GM19239 (cell line): ENCODE measurements around the gene TUB.

Experiments
- DNase-seq: peaks from one replicate; pipeline ENCODE4 v3.0.0; 2011; ENCODE audit warnings: low spot score; ENCODE audit not compliant: insufficient read length
- FAIRE-seq: peaks from 2 replicates; lab custom pipeline; 2011; peaks lifted over from hg19 to GRCh38; lab: Jason Lieb, UNC

Gene TUB

GRCh38 chr11:8066911-8067455 is 14.0 kb upstream of the TUB start:
- DNase-seq (no peak), FAIRE-seq (no peak)

GRCh38 chr11:8067567-8067928 is 13.5 kb upstream of the TUB start:
- DNase-seq (no peak), FAIRE-seq (no peak)

- no peak for DNase-seq
- no peak for FAIRE-seq
These were observed 13.0 kb upstream of the TUB start for GRCh38 chr11:8067929-8068575.

GRCh38 chr11:8068605-8069221 is 12.3 kb upstream of the TUB start:
- FAIRE-seq (no peak), DNase-seq (no peak)

GRCh38 chr11:8069771-8070170 is 11.2 kb upstream of the TUB start:
- DNase-seq, result no peak
- no peak for FAIRE-seq

- no peak for DNase-seq
- no peak for FAIRE-seq
These were observed 10.4 kb upstream of the TUB start for GRCh38 chr11:8070417-8071115.

- no peak for DNase-seq
- FAIRE-seq, result no peak
These were observed 9.1 kb upstream of the TUB start for GRCh38 chr11:8071616-8072581.

GRCh38 chr11:8075119-8075726 is 5.8 kb upstream of the TUB start:
- FAIRE-seq (no peak), DNase-seq (no peak)

GRCh38 chr11:8079111-8079675 is 1.8 kb upstream of the TUB start:
- DNase-seq, result no peak
- no peak for FAIRE-seq

- DNase-seq (no peak), FAIRE-seq (no peak)
These were observed 841 bp upstream of the TUB start for GRCh38 chr11:8080069-8080670.

- DNase-seq (no peak), FAIRE-seq (no peak)
These were observed 710 bp downstream of the TUB start for GRCh38 chr11:8081591-8082250.

- no peak for DNase-seq
- FAIRE-seq, result no peak
These were observed 1.5 kb downstream of the TUB start for GRCh38 chr11:8082391-8083087.

- DNase-seq (no peak), FAIRE-seq (no peak)
These were observed 2.0 kb downstream of the TUB start for GRCh38 chr11:8083088-8083395.

GRCh38 chr11:8083871-8084281 is 2.9 kb downstream of the TUB start:
- DNase-seq, result no peak
- no peak for FAIRE-seq

- no peak for FAIRE-seq
- no peak for DNase-seq
These were observed 3.3 kb downstream of the TUB start for GRCh38 chr11:8084352-8084751.

GRCh38 chr11:8085011-8085645 is 4.1 kb downstream of the TUB start:
- FAIRE-seq (no peak), DNase-seq (no peak)

GRCh38 chr11:8086001-8086479 is 5.0 kb downstream of the TUB start:
- DNase-seq, result no peak
- no peak for FAIRE-seq

- FAIRE-seq (no peak), DNase-seq (no peak)
These were observed 5.6 kb downstream of the TUB start for GRCh38 chr11:8086571-8086970.
